GM12872 (cell line): ENCODE results near the gene VMP1.
A peak's percentile ranks its signal among the peaks of the same experiment; 100 is the strongest.

Experiments used
- TF ChIP-seq, protein P1 (sequence below): IDR thresholded peaks from 3 replicates; pipeline ENCODE4 v1.5.1; 2011; ENCODE audit warnings: low read depth, mild to moderate bottlenecking, low read length, moderate library complexity; ENCODE audit not compliant: insufficient read depth

The VMP1 gene

DNA sequence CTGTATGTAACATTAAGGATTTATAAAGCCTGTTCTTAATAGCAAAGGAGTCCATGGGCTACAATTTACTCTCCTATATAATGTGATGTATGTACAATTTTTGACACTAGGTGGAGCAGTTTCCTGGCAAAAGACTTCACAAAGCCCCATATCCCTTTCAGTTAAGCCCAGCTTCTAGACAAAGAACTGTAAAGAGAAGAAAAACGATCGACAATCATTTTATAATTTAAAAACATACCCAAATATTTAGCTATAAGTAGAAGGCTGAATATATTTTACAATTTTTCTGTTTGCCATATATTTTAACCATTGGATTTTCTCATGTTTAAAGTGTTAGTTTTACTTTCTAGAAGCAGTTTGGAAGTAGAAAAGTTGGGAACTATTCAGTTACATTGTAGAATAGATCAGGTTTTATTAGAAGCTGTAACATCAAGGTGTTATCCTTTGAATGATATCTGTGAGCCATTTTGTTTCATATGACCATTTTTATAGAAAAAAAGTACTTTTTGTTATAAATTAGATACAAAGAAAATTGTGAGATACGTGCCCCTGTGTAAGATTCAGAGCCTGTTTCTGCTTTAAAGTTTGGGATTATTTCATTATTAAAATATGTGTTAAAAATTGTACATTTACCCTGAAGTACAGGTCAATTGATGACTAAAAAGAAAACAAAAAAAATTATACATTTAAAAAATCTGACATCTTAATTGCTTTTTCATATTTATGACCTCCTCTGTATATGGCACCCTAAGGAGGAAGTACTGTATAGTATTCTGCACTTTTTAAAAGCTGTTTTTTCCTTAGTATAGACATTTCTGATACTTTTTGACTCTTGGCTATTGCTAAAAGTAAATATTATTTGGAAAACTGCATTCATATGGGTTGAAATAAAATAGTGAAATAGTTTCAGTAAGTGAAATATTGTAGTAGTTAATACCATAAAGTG lies 46.3 kb downstream of the VMP1 start:
- TF ChIP-seq, protein P1, sequence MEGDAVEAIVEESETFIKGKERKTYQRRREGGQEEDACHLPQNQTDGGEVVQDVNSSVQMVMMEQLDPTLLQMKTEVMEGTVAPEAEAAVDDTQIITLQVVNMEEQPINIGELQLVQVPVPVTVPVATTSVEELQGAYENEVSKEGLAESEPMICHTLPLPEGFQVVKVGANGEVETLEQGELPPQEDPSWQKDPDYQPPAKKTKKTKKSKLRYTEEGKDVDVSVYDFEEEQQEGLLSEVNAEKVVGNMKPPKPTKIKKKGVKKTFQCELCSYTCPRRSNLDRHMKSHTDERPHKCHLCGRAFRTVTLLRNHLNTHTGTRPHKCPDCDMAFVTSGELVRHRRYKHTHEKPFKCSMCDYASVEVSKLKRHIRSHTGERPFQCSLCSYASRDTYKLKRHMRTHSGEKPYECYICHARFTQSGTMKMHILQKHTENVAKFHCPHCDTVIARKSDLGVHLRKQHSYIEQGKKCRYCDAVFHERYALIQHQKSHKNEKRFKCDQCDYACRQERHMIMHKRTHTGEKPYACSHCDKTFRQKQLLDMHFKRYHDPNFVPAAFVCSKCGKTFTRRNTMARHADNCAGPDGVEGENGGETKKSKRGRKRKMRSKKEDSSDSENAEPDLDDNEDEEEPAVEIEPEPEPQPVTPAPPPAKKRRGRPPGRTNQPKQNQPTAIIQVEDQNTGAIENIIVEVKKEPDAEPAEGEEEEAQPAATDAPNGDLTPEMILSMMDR, result peak; percentile 51; the same call in 2 of the 3 replicates

DNA sequence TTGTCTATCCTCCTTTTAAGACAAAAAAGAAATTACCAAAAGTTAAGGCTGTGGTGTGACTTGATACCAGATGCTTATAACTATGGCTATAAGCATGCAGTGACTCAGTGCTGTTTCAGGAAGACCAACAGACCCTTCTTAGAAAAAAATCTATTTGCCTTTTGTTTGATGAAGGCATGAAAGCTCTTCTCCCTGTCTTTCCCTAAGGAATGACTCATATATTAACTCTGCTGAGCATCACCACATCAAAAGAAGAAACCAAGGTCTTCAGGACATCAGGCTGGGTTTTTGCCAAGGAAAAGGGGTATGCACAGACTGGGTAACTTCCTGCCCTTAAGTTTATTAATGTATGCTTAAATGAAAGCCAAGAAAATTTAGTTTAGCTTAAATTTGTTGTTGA lies 47.1 kb downstream of the VMP1 start:
- TF ChIP-seq, protein P1, result no peak

DNA sequence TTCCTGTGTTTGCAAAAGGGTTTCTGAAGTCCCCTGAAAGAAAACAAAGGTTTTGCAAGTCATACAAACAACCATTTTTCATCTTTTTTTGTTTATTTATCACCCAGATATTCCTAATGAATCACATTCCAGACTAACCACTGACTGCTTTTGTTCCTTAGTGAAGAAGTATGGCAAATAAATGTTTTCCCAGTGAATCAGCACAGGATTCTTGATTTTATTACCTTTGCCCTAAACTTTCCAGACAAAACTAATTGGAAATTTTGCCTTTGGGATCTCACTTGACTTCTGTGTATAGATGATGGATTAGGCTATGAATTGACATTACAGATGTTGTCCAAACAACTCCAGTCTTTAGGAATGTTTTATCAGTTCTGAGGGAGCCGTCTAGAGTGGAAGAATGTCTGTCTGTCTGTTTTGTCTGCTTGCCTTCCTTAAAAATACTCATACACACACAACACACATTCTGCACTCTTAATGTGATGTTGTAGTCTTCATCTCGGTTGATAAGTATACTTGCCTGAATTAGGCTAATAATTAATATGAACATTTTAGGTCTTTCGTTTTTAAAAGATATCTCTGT lies 48.9 kb downstream of the VMP1 start:
- TF ChIP-seq, protein P1, result no peak

DNA sequence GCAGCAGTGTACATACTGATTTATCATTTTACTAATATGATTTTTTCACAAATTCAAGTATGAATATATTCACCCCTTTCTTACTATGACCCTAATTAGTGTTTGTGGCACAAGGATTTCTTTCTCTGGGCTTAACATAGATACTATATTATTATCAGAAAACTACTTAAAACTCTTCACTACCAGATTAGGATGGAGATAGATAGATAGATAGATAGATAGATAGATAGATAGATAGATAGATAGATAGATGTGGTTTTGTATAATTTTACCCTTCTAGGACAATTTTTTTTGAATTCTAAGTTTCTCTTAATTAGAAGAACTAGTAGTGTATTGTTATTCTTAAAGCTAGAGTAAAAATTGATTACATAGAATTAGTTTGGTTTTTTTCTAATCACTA lies 49.6 kb downstream of the VMP1 start:
- TF ChIP-seq, protein P1, result no peak

DNA sequence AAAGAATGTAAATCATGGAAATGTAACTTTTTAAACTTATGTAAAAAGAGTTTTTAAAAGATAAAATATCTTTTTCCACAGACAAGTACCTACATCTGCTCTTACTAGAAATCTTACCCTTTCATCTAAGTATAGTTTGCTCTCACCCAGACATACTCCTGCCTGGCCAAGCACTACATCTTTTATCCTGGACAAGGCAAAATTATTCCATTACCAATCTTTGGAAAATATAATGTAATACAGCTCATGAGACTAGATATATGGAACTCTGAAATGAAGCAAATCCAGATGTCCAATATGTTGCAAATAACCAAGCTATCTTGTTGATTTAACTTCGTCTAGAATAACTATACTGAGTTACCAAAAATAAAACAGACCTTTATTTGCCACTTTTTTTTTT lies 50.0 kb downstream of the VMP1 start:
- TF ChIP-seq, protein P1, result no peak

DNA sequence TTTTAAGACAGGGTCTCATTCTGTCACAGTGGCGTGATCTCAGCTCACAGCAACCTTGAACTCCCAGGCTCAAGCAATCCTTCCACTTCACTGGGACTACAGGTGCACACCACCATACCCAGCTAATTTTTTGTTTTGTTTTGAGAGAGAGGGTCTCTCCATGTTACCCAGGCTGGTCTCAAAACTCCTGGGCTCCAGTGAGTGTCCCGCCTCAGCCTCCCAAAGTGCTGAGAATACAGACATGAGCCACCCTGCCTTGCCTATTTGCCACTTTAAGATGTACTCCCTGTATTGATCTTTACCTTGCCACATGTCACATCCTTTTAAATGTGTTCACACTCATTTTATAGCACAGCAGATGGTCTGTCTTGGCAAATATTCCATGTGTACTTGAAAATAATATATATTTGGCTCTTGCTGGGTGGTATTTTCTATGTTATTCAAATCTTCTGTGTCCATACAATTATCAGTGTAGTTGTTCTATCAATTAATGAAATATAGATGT lies 50.5 kb downstream of the VMP1 start:
- TF ChIP-seq, protein P1, result no peak

DNA sequence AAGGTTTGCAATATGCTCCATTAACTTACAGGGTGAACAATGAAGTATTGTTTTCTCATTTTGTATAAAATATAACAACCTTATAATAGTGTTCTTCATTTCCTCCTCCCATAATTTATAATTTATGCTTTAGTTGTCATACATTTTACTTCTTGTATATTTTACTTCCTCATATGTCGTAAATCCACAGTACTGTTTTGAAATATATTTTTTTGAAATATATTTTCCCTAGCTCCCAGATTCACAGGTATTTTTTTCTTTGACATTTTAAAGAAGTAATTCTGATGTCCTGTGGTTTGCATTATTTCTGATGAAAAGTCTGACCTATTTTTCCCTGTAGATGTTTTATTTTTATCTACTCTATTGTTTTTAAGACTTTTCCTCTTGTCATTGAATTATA lies 52.7 kb downstream of the VMP1 start:
- TF ChIP-seq, protein P1, result no peak
